Measurements from ENCODE around the gene PYGB.

- no peak for TF ChIP-seq CTCF (IDR thresholded peaks at IDR 0.05)
- TF ChIP-seq POLR2AphosphoS5 (IDR thresholded peaks at IDR 0.05) = no peak
- no peak for TF ChIP-seq POLR2A (IDR thresholded peaks at IDR 0.05)
These were observed 11.5 kb downstream of the PYGB start for GRCh38 chr20:25259358-25259757.

Data from prostate gland (tissue), 2 donors.